HG03064 (cell line): ENCODE data around the gene SFTPA1.
"Not testable (repeated sequence)": the region's sequence is repeated elsewhere in the genome, so short reads cannot be mapped to it uniquely, and the experiment has no call there.

Source experiments
- ATAC-seq: cut with Tn5 transposase; IDR thresholded peaks from one replicate; pipeline ENCODE4 v1.9.1; 2021; ENCODE audit warnings: low read depth; ENCODE audit not compliant: unreplicated experiment

Gene SFTPA1

DNA sequence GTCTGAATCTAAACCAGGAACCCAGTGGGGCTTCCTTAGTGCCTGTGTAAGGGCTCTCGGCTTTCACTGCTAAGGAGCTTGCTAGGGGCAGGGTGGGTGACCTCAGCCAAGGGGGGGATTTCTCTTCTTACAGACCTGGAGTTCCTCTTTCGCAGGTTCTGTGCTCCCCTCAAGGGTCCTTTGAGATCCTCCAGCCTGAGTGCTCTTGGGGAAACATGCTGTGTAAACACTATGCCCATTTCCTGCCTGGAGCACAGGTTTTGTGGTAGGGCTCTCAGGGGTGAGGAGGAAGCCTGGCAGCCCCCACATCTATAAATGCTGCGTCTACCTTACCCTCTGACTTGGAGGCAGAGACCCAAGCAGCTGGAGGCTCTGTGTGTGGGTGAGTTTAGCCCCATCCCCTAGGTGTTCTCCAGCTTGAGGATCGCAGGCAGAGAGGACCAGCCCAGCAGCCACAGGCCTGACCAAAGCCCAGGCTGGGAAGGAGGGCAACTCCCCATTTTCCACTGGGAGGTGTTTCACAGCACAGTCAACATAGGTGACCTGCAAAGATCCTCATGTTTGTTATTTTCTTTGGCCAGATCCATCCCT, at the start of gene SFTPA1:
TSS of gene SFTPA1 (plus strand) at position 339 of the 591 bp plus-strand sequence. CDS start 887 bp downstream, outside the sequence.
- no peak for ATAC-seq

DNA sequence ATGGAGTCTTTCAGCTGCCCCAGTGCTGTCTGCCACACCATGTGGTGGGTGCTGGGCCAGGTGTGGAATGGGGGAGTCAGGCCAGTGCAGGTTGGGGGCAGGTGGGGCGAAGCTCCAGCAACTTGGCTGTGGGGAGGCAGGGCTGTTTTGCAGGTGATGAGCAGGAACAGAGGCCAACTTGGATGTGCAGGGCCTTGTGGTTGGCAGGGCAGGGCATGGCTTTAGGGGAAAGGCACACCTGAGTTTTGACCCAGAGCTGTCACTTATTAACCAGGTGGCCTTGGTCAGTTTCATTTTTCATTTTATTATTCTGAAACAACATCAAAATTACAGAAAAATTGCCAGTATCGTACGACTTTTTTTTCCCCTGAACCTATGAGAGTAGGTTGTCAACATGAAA, 49.5 kb upstream of the SFTPA1 start:
- no peak for ATAC-seq

DNA sequence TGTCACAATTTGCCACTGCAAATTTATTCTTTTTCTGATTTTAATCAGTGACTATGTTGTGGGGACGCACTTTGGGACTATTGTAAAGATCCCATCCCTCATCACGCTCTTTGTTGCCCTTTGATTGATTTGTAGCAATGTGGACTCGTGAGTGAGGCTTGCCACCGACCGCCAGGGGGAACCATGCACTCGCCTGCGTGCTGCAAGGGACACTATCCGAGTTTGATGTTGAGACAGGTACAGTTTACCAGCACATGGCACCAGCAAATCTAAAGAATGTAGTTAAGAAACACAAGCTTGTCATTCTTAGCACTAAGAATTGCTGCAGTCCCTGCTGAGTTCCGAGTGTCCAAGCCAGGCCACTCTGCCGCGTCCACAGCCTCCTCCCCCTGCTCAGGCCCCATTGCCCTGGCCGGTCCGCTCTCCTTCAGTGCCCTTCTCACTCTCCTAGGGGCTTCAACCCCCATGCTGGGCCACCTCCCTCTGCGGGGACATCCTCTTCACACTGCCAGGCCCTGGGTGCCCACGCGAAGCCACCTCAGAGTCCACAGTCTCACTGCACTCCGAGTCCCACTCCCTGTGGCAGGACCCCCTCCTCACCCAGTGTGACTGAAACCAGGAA, 48.5 kb upstream of the SFTPA1 start:
- ATAC-seq, result no peak

- no peak for ATAC-seq
These were observed 47.3 kb upstream of the SFTPA1 start for GRCh38 chr10:79563426-79563825.

DNA sequence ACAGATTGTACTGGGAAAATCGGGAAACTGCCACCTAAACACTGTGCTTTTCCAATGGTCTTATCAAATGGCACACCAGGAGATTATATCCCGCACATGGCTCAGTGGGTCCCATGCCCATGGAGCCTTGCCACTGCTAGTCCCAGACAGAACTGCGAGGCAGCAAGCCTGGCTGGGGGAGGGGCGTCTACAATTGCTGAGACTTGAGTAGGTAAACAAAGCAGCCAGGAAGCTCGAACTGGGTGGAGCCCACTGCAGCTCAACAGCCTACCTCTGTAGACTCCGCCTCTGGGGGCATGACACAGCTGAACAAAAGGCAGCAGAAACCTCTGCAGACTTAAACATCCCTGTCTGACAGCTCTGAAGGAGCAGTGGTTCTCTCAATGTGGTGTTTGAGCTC, 40.1 kb upstream of the SFTPA1 start:
- ATAC-seq, result not testable (repeated sequence)

GRCh38 chr10:79579361-79579760, 31.4 kb upstream of the SFTPA1 start:
- no peak for ATAC-seq

GRCh38 chr10:79581044-79581443, 29.7 kb upstream of the SFTPA1 start:
- no peak for ATAC-seq

DNA sequence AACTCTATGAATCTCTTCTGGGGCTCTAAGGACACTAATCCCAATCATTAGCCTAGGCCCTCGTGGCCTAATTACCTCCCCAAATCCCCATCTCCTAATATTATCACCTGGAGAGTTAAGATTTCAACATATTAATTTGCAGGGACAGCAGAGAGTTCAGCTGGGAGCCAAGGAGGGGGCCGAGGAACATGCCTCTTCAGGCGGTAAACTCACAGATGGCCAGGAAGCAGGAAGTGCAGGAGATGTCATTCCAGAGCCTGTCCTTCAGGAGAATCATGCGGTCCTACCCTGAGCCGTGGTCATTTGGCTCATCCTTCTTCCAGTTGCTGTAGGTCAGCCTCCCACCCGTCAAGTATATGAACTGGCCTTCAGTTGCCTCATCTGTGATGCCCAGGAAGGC, 28.6 kb upstream of the SFTPA1 start:
- ATAC-seq, result no peak

GRCh38 chr10:79582954-79583353, 27.8 kb upstream of the SFTPA1 start:
- not testable (repeated sequence) for ATAC-seq

DNA sequence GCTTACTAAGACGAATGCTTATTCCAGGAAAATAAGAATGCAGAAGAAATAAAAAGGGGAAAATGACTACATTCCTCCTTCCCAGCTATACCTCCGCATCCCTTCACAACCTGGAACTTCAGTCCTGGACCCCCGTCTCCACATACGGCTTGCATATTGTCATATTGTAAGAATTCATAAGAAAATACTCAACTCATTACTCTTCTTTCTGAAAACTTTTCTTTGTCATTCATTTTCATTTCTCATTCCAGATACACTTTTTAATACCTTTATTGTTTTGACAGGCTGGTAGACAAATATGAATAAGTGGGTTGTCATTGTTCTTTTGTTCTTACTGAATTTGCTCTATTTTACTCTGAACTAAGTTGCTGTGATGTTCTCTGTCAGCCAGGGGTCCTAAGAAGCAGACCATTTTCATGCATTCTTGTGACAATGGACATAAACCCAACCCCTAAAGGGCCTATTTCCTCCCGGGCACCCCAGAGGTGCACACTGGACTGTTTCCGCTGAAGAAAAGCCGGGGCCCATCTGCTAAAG, 27.2 kb upstream of the SFTPA1 start:
- ATAC-seq, result no peak

DNA sequence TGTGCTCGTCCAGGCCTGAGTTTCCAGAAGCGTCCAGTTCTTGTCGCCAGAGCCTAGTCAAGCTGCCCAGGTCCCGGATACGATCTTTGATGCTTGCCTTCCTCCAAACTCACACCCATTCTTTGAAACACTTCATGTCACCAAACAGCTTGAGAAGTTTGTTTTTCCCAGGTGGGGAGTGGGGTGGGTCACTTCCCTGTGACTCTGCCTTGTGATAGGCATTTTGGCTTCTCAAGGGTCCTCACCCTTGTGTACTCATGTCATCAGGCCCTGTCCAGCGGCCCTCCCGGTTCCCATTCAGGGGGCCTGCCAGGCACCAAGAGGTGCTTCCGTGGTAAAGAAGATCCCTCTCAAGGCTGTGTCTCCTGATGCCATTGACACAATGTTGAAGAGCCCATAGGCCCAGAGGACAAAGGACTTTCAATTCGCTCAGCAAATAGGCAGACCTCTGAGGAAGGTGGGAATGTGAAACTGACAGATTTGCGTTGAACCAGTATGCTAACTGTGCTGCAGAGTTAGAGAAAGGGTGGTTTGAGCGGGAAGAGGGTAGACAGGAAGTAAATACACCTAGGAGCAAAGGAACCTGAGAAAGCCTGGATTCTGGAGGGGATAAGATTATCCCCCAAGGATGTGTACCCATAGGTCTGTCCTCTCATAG, 24.7 kb upstream of the SFTPA1 start:
- ATAC-seq, result no peak

- no peak for ATAC-seq
These were observed 23.8 kb upstream of the SFTPA1 start for GRCh38 chr10:79586933-79587332.

GRCh38 chr10:79588800-79589199, 21.9 kb upstream of the SFTPA1 start:
- no peak for ATAC-seq

DNA sequence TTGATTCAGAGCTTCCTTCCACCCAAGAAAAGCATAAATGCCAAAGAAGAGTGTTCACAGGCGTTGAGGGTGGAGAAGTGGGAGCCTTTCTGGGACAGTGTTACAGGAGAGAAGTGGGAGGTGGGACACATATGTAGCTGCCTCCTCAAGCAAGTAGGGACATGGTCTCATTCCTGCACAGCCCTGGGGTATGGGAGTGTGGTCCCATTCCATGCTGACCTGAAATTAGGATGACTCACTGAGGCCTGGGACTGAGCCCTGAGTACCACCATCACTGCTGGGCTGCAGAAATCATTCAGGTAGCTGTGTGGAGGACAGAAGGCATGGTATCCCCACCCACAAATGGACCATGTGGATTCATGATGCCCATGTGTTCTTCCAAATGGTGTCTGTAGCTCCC, 17.4 kb upstream of the SFTPA1 start:
- no peak for ATAC-seq

DNA sequence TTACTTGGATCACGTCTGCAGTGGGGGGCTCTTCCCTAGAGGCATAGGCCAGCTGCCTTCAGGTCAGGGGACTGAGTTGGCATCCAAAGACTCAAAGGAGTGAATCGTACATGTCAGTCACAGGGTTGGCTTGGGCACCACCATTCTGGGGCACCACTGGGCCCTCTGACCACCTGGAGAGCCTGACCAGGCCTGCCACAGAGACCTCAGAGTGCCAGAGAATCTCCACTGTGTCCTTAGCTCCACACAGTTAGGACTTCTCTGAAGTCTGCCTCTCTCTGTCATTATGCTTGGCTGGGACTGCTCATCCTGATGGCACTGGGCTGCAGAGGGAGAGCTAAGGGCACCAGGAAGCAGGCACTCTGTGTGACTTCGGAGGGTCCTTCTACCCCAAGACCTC, 16.2 kb upstream of the SFTPA1 start:
- ATAC-seq, result not testable (repeated sequence)

GRCh38 chr10:79595510-79595909, 15.2 kb upstream of the SFTPA1 start:
- ATAC-seq, result no peak

DNA sequence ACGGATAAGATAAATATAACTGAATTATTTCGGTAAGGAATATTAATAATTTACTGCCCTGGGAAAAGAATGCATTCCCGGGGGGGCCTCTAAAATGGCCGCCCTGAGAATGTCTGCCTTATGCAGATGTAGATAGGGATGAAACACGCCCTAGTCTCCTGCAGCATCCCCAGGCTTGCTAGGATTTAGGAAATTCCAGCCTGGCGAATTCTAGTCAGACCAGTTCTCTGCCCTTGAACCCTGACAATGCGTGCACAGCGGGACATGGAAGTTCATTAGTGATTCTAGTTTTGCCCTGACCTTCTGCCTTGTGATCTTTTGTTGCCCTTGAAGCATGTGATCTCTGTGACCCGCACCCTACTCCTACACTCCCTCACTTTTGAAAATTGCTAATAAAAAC, 11.1 kb upstream of the SFTPA1 start:
- ATAC-seq, result not testable (repeated sequence)

DNA sequence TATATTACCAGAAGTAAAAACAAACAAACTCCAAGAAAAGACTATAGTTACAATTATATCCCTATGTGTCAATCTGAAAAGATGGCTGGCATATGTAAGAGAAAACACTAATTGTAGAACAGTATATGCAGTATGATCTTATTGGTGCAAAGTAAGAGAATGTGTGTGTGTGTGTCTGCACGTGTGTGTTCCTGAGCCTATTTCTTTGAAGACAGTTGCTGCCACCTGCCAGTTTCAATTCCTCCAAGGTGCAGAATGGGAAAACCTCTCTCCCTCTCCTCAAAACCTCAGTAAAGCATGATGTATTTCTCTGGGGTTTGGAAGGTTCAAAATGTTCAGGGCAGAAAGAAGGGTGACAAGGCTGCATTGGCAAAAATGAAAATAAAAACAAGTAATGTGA, 8.8 kb upstream of the SFTPA1 start:
- no peak for ATAC-seq

- no peak for ATAC-seq
These were observed 7.8 kb upstream of the SFTPA1 start for GRCh38 chr10:79602953-79603352.

- ATAC-seq, result no peak
These were observed 6.4 kb upstream of the SFTPA1 start for GRCh38 chr10:79604294-79604693.

GRCh38 chr10:79605308-79605707, 5.4 kb upstream of the SFTPA1 start:
- ATAC-seq, result no peak
